Hepatocyte (in vitro differentiated cells): ENCODE measurements around the gene PRKAG2.

Experiments used
- CTCF ChIP-seq: fragments of 200-600 bp; sonication (generic); IDR thresholded peaks from 2 replicates; pipeline ENCODE4 v1.5.1; 2016; ENCODE audit warnings: antibody characterized with exemption, mild to moderate bottlenecking; ENCODE audit not compliant: poor library complexity
- EZH2 ChIP-seq: fragments of 200-600 bp; sonication (generic); IDR thresholded peaks from 2 replicates; pipeline ENCODE4 v1.6.1; 2016; ENCODE audit warnings: antibody characterized with exemption, mild to moderate bottlenecking, borderline replicate concordance

GRCh38 chr7:151550656-151551286, 326.1 kb downstream of the PRKAG2 start:
- TF ChIP-seq CTCF (no peak), EZH2 (no peak)
